Stimulated activated CD8-positive, alpha-beta memory T cell treated with anti-CD3 and anti-CD28 coated beads, Interleukin-4, amount 100 ng/mL, for 24 hours (primary cell): ENCODE measurements around the gene MYBPHL.
A peak's percentile ranks its signal among the peaks of the same experiment; 100 is the strongest.

Experiments used
- DNase-seq: peaks from one replicate; pipeline ENCODE4 v3.0.0-alpha.2; 2020; ENCODE audit warnings: low read depth

Gene MYBPHL

DNA sequence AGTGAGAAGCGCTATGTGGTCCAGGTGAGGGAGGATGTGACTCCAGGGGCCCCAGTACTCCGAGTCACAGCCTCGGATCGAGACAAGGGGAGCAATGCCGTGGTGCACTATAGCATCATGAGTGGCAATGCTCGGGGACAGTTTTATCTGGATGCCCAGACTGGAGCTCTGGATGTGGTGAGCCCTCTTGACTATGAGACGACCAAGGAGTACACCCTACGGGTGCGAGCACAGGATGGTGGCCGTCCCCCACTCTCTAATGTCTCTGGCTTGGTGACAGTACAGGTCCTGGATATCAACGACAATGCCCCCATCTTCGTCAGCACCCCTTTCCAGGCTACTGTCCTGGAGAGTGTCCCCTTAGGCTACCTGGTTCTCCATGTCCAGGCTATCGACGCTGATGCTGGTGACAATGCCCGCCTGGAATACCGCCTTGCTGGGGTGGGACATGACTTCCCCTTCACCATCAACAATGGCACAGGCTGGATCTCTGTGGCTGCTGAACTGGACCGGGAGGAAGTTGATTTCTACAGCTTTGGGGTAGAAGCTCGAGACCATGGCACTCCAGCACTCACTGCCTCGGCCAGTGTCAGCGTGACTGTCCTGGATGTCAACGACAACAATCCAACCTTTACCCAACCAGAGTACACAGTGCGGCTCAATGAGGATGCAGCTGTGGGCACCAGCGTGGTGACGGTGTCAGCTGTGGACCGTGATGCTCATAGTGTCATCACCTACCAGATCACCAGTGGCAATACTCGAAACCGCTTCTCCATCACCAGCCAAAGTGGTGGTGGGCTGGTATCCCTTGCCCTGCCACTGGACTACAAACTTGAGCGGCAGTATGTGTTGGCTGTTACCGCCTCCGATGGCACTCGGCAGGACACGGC lies 55.3 kb downstream of the MYBPHL start:
- DNase-seq = no peak

DNA sequence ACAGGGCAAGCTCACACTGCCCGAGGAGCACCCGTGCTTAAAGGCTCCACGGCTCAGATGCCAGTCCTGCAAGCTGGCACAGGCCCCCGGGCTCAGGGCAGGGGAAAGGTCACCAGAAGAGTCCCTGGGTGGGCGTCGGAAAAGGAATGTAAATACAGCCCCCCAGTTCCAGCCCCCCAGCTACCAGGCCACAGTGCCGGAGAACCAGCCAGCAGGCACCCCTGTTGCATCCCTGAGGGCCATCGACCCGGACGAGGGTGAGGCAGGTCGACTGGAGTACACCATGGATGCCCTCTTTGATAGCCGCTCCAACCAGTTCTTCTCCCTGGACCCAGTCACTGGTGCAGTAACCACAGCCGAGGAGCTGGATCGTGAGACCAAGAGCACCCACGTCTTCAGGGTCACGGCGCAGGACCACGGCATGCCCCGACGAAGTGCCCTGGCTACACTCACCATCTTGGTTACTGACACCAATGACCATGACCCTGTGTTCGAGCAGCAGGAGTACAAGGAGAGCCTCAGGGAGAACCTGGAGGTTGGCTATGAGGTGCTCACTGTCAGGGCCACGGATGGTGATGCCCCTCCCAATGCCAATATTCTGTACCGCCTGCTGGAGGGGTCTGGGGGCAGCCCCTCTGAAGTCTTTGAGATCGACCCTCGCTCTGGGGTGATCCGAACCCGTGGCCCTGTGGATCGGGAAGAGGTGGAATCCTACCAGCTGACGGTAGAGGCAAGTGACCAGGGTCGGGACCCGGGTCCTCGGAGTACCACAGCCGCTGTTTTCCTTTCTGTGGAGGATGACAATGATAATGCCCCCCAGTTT lies 56.1 kb downstream of the MYBPHL start:
- no peak for DNase-seq

DNA sequence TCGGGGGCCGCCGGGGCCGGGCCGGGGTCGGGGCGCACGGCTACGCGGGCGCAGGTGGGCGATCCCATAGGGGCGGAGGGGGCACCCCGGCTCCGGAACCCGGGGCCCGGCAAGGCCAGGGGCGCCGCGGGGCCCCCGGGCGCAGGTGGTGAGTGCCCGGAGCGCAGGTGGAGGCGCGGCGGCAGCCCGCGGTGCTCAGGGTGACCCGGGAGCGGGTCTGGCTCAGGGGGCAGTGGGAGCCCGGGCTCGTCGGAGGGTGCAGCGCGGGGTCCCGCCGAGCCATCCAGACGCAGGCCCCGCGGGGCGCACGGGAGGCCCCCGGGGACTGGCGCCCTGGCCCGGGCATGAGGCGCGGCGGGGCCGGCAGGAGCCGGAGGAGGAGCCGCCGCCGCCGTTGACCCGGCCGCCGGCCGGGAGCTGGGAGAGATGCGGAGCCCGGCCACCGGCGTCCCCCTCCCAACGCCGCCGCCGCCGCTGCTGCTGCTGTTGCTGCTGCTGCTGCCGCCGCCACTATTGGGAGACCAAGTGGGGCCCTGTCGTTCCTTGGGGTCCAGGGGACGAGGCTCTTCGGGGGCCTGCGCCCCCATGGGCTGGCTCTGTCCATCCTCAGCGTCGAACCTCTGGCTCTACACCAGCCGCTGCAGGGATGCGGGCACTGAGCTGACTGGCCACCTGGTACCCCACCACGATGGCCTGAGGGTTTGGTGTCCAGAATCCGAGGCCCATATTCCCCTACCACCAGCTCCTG lies 57.0 kb downstream of the MYBPHL start:
- DNase-seq = no peak

DNA sequence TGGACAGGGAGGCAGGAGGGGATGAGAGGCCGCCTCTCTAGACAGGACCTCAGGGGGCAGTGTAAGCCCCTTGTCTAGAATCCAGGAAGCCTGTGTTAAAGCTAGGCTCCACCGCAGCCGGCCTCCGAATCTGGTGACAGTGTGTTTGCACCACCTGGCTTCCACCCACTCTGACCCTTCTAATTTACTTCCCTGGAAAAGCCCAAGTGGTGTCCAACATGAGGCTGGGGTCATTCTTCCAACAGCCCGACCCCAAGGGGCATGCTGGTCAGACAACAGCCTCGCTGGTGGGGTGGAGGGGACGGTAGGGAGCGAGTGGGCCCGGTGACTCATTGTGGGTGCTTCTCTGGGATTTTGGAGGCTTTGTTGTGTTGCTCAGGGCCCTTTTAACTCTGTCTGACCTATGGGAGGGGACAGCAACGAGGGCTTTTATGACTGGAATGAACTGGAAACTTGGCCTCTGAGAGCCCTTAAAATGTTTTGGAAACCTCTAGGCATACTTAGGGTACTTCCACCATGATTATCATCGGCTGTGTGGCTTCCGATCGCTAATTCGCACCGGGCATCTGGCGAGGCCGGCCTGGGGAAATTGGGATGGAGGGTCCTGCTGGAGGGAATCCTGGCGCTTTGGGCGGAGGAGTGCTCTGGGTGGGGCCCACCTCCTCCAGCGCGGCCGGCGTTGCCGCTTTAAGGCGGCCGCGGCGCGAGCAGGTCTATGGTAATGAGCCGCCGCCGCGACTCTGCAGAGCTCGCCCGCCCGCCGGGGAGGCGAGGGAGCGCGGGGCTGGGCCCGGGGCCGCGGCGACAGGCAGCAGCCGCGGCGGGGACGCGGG lies 57.8 kb downstream of the MYBPHL start, which contains the start of gene CELSR2:
TSS of gene CELSR2 (plus strand) at position 743 of the 833 bp plus-strand sequence. CDS start 541 bp downstream, outside the sequence.
- DNase-seq = peak; percentile 33

DNA sequence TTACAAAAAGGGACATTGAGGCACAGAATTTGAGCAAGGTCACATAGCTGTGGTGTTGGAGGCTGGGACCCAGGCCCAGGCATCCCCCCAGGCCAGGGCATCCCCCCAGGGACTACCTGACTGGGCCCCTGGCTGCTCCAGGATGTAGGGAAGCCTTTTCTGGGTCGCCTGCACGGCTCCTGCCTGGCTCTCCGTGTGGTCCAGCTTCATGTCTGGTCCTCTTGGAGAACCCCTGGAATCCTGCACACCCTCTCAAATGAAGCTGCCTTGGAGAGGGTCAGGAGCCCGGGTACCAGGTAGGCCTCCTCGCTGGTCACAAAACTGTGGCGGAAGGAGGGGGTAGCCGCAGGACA lies 58.4 kb downstream of the MYBPHL start:
- no peak for DNase-seq

DNA sequence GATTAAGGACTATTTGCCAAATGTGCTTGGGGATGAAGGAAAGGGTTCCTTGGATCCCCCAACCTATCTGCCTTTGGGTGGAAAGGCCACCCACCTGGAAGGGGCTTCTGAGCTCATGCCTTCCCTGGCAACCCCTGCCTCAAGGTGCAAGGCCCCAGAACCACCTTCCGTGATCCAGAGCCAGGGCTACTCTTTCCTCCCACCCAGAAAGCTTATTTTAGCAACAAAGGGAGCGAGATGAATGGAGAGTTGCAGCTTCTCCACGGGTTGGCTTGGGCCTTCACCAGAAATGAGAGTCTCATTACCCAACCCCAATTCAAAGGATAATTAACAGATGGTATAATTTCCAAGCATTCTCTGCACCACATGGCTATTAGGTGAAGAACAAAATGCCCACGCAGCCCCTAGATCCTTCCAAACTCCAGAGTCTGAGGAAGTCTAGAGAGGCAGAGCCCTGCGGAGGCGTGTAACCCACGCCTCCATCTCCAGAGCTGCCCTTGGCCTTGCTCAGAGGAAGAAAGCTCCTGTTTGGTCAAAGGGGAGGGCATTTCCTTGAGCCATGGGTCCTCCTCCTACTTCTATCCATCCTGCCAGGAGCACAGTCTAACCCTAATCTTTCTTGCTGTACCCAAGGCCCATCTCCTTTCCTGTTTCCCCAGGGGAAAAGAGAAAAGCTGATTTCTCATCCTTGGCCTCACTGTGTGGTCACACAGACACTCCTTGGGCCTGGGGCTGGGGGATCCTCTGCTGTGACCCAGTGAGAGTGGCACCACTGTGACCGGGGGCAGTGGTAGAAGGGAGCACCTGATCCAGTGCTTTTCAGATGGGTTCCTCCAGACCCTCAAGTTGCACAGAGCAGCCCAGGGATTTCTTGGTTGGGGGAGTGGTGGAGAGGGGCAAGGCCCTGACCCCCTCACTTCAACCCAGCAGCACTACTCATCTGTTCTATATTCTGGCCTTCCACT lies 59.1 kb downstream of the MYBPHL start:
- DNase-seq = no peak

DNA sequence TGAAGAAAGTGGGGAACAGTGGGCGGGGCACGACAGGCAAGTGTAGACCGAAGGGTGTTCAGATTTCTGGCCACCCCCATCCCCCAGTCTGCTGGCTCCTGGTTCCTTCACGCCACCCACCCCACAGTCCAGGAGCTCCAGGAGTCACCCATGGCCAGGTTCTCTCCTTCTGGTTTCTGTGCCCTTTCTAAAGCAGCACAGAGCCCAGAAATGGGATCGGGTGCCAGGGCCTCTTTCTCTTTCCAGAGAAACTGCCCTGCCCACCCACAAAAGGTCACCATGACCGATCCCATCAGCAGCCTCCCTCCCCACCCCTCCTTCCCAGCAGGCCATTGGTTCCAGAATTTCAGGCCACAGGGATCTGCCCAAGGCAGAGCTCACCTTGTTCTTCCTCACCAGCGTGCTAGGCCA lies 60.7 kb downstream of the MYBPHL start:
- DNase-seq = no peak

DNA sequence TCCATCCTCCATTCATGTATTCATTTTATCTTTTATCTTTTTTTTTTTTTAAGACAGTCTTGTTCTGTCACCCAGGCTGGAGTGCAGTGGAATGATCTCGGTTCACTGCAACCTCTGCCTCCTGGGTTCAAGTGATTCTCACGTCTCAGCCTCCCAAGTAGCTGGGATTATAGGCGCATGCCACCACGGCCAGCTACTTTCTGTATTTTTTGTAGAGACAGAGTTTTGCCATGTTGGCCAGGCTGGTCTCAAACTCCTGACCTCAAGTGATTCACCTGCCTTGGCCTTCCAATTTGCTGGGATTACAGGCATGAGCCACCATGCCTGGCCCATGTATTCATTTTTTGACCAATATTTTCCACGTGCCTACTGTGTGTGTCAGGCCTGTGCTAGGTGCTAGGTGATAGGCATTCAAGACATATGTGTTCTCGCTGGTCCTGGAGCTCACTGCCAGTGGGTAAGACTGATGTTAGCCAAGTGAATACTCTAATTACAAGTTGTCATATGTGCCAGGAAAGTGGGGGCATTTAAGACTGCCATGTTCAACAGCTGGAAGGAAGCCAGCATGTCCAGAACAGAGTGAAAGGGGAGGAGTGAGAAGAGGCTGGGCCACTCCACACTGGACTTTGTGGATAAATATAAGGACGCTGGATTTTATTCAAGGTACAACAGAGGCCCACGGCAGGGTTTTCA lies 62.8 kb downstream of the MYBPHL start:
- DNase-seq = no peak

DNA sequence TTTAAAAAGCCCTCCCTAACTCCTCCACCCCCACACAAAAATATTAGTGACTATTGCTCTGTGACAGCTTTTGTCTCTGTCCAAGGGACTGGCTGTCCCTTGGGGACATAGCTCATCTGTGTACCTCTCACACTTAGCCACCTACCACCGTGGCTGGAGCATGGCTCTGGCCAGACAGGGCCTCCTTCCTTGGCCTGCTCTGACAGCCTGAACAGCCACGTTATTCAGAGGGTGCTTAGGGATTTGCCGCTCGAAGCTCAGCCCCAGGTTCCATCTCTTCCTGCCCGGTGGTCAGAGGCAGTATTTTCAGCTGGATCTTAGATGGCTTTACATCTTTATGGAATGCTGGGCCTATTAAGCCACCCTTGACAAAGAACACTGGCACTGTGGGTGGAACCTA lies 63.6 kb downstream of the MYBPHL start:
- DNase-seq = no peak

DNA sequence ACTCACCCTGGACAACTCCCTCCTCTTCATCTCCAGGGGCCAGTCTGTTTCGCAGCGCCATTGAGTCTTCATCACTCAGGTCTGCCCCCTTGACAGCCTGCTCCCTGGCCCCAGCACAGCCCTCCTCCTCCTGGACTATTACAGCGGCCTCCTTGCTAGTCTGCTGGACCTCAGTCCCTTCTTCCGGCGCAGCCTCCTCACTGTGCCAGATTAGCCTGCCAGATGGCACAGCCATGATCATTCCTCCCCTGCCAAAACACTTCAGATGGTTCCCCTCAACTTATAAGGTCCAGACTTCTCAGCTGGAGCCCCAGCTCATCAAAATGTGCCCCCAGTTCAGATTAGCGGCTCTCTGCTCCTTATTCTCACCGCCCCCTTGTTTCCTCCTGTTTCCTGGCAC lies 64.4 kb downstream of the MYBPHL start:
- no peak for DNase-seq
